Thyroid gland (tissue), 4 donors: ENCODE data around the gene IFIT2.

Experiments
- CTCF ChIP-seq, 6 experiments: fragments of 200-600 bp in 3 of 6; fragments of 450-650 bp in 3 of 6; sonication (generic) in 3 of 6; IDR thresholded peaks; one replicate each; pipeline ENCODE4 v1.5.1; 2016 to 2019; ENCODE audit warnings: antibody characterized with exemption in 6 of 6, mild to moderate bottlenecking in 2 of 6, inconsistent platforms in 1 of 6, moderate library complexity in 1 of 6
- POLR2A ChIP-seq, 2 donors: fragments of 450-650 bp; IDR thresholded peaks; one replicate each; pipeline ENCODE4 v1.6.1; 2017; ENCODE audit warnings: antibody characterized with exemption in 2 of 2, mild to moderate bottlenecking in 2 of 2, moderate library complexity in 1 of 2

- TF ChIP-seq POLR2A (IDR thresholded peaks at IDR 0.05) (no peak), CTCF (IDR thresholded peaks at IDR 0.05) (no peak)
Observed at GRCh38 chr10:89342206-89342958, 40.5 kb downstream of the IFIT2 start.
